ENCODE measurements around the gene ANKIB1.

GRCh38 chr7:92276460-92276864 is 30.7 kb downstream of the ANKIB1 start:
- TF ChIP-seq CTCF (IDR thresholded peaks at IDR 0.05 in 8 of 11, conservative IDR thresholded peaks at IDR 0.05 in 3 of 11) (no peak), POLR2A (IDR thresholded peaks at IDR 0.05) (no peak)
